D721Med (cell line): ENCODE results near the gene DUSP2.
A peak's percentile ranks its signal among the peaks of the same experiment; 100 is the strongest.

Experiments used
- DNase-seq: peaks from one replicate; pipeline ENCODE4 v3.0.0; 2011; ENCODE audit warnings: low spot score; ENCODE audit not compliant: insufficient read length
- FAIRE-seq: peaks from 2 replicates; lab custom pipeline; 2011; peaks lifted over from hg19 to GRCh38; lab: Jason Lieb, UNC
- CTCF ChIP-seq: IDR thresholded peaks from 2 replicates; pipeline ENCODE4 v1.5.1; 2012; ENCODE audit warnings: mild to moderate bottlenecking, control low read depth; ENCODE audit not compliant: insufficient read depth; ENCODE audit errors: missing control alignments

The DUSP2 gene

GRCh38 chr2:96139181-96139758 is 6.0 kb downstream of the DUSP2 start:
- no peak for FAIRE-seq
- no peak for TF ChIP-seq CTCF
- DNase-seq, result no peak

- FAIRE-seq (no peak), DNase-seq (peak; percentile 83)
- TF ChIP-seq CTCF, result peak; percentile 64
Measured at GRCh38 chr2:96138179-96139145, 6.8 kb downstream of the DUSP2 start, which contains the start of gene ASTL. ASTL (minus strand) TSS chr2:96138502; CDS start chr2:96138436, 66 bp downstream.

GRCh38 chr2:96137321-96138178 is 7.7 kb downstream of the DUSP2 start:
- FAIRE-seq, result no peak

GRCh38 chr2:96136129-96136720 is 9.0 kb downstream of the DUSP2 start:
- DNase-seq, result no peak
- no peak for TF ChIP-seq CTCF
- no peak for FAIRE-seq

More at GRCh38 chr2:96137321-96138178, 7.7 kb downstream of the DUSP2 start:
- no peak for DNase-seq
- TF ChIP-seq CTCF, result no peak

- DNase-seq (no peak), FAIRE-seq (no peak)
- no peak for TF ChIP-seq CTCF
Measured at GRCh38 chr2:96135621-96136020, 9.6 kb downstream of the DUSP2 start.

- TF ChIP-seq CTCF, result no peak
- FAIRE-seq (no peak), DNase-seq (no peak)
Measured at GRCh38 chr2:96135171-96135570, 10.1 kb downstream of the DUSP2 start.
